Measurements from ENCODE around the gene MVD.
A peak's percentile ranks its signal among the peaks of the same experiment; 100 is the strongest.

MVD gene

DNA sequence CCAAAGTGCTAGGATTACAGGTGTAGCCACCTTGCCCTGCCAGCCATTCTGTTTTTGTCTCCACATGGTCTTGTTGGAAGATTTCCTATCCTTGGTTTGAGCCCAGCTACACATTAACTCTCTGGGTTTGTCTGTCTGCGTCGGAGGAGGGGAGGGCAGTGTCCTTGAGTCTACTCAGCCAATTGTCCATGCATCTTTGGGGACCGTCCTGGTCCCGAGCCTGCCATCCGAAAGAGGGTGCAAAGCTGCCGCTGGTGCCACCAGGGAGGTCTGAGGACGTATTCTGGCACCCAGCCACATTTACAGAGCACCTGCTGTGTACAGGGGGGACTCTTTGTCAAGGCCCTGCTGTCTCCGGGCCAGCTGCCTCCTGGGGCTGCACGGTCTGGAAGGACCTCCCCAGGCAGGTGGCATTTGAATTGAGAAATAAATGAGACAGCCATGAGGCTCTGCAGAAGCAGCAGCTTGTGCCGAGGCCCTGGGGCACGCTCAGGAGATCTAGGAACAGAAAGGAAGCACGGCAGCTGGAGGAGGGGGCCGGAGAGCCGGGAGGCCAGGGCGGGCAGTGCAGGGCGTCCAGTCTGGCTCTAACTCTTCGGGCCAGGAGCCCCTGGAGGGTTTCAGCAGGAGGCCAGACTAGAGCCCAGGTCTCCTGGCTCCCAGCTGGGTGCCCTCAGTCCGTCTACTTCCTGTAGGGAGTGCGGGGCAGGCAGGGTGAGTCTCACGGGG, 13.5 kb downstream of the MVD start:
- H3K4me1 ChIP-seq: peaks cover 0 to 22% (median 13%) of the 10 kb centered on the region in 4 donors
- H3K27me3 ChIP-seq: peaks cover 0 to 13% of the 10 kb centered on the region in 2 donors
- H3K36me3 ChIP-seq: peaks cover 7 to 29% (median 14%) of the 10 kb centered on the region in 3 donors
- no peak for DNase-seq
- intact Hi-C loops (cut with DNase I; ENCODE audit: low total_unique reads): no loop called here
- TF ChIP-seq, protein P1, sequence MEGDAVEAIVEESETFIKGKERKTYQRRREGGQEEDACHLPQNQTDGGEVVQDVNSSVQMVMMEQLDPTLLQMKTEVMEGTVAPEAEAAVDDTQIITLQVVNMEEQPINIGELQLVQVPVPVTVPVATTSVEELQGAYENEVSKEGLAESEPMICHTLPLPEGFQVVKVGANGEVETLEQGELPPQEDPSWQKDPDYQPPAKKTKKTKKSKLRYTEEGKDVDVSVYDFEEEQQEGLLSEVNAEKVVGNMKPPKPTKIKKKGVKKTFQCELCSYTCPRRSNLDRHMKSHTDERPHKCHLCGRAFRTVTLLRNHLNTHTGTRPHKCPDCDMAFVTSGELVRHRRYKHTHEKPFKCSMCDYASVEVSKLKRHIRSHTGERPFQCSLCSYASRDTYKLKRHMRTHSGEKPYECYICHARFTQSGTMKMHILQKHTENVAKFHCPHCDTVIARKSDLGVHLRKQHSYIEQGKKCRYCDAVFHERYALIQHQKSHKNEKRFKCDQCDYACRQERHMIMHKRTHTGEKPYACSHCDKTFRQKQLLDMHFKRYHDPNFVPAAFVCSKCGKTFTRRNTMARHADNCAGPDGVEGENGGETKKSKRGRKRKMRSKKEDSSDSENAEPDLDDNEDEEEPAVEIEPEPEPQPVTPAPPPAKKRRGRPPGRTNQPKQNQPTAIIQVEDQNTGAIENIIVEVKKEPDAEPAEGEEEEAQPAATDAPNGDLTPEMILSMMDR (IDR thresholded peaks at IDR 0.05): no peak
- H3K9me3 ChIP-seq: no peaks in the 10 kb centered on the region
- H3K4me3 ChIP-seq: peak overlapping the region; percentile 53 to 65
- H3K27ac ChIP-seq: no peak overlapping the region

- intact Hi-C loops (cut with DNase I; ENCODE audit: low total_unique reads): no loop called here
- no peaks in the 10 kb centered on the region for H3K9me3 ChIP-seq
- DNase-seq: no peak
- no peak overlapping the region for H3K27ac ChIP-seq
- TF ChIP-seq, protein P1 (IDR thresholded peaks at IDR 0.05): no peak
- H3K4me1 ChIP-seq: peaks cover 0 to 22% (median 13%) of the 10 kb centered on the region in 4 donors
- H3K27me3 ChIP-seq: peaks cover 0 to 12% of the 10 kb centered on the region in 2 donors
- peaks cover 0 to 21% (median 0%) of the 10 kb centered on the region in 3 donors for H3K36me3 ChIP-seq
- H3K4me3 ChIP-seq: no peak overlapping the region
Measured at GRCh38 chr16:88647178-88648070, 15.5 kb downstream of the MVD start.

GRCh38 chr16:88646345-88647034, 16.4 kb downstream of the MVD start:
- Histone ChIP-seq H3K27me3 (peaks cover 0 to 6% of the 10 kb centered on the region in 2 donors), H3K36me3 (peaks cover 0 to 12% (median 0%) of the 10 kb centered on the region in 3 donors), H3K27ac (no peak overlapping the region), H3K4me3 (no peak overlapping the region), H3K9me3 (no peaks in the 10 kb centered on the region), H3K4me1 (peaks cover 0 to 19% (median 12%) of the 10 kb centered on the region in 4 donors)
- TF ChIP-seq, protein P1 (IDR thresholded peaks at IDR 0.05): no peak
- DNase-seq: no peak
- intact Hi-C loops (cut with DNase I; ENCODE audit: low total_unique reads): no loop called here

DNA sequence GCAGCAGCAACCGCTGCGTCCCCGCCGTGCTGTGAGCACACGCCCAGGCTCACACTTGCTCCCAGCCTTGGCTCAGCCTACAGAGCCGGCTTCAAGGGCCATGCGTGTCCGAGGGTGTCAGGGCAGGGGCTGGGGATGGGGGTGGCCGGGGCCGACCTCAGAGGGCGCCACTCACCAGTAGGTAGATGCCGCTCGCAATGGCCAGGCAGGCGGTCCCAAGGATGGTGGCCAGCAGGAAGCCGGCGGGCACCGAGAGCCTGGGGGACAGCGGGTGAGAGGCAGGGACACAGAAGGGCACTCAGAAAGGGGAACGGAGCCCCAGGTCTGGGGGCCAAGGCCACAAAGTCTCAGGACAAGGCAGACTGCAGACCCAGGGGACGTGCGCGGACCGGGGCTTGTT, 16.9 kb downstream of the MVD start:
- no peak overlapping the region for H3K27ac ChIP-seq
- H3K27me3 ChIP-seq: peaks cover 0 to 4% of the 10 kb centered on the region in 2 donors
- H3K36me3 ChIP-seq: peaks cover 0 to 11% (median 0%) of the 10 kb centered on the region in 3 donors
- peaks cover 0 to 14% (median 7%) of the 10 kb centered on the region in 4 donors for H3K4me1 ChIP-seq
- intact Hi-C loops (cut with DNase I; ENCODE audit: low total_unique reads): no loop called here
- H3K4me3 ChIP-seq: no peak overlapping the region
- DNase-seq: no peak
- TF ChIP-seq, protein P1 (IDR thresholded peaks at IDR 0.05): no peak
- H3K9me3 ChIP-seq: no peaks in the 10 kb centered on the region

DNA sequence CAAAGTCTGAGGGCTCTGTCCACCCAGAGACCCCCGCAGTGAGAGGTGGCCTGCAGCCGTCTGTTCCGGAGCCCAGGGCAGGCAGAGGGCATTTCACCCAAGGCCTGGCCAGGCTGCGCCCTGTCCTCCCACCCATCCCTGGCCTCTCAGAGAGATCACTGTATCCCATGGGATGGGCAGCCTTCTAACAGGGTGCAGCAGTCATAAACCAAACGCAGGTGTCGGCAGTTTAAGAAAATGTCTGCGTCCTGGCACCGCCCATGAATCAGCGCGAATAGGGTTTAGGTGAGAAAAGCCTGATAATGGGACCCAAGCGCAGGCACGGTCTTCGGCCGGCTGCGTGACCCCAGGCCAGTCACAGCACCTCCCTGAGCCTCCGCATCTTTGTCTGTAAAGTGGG, 17.4 kb downstream of the MVD start:
- intact Hi-C loops (cut with DNase I; ENCODE audit: low total_unique reads): no loop called here
- Histone ChIP-seq H3K27ac (no peak overlapping the region), H3K4me1 (peaks cover 0 to 9% (median 4%) of the 10 kb centered on the region in 4 donors), H3K9me3 (no peaks in the 10 kb centered on the region), H3K36me3 (peaks cover 0 to 11% (median 0%) of the 10 kb centered on the region in 3 donors), H3K4me3 (no peak overlapping the region), H3K27me3 (peaks cover 0 to 8% of the 10 kb centered on the region in 2 donors)
- no peak for DNase-seq
- TF ChIP-seq, protein P1 (IDR thresholded peaks at IDR 0.05): no peak

Measured in tibial artery (tissue), 4 donors.